Body of pancreas (tissue), 4 donors: ENCODE data around the gene KHDRBS2. TPM values are rescaled to one million over a fixed set of nuclear protein-coding genes. Genes with fewer than 3 reads are reported as not detected.

Experiments
- ATAC-seq: fragments of 150-250 bp; one replicate; pipeline ENCODE4 v1.9.1; 2016
- DNase-seq, 4 donors: peaks; one replicate each; pipeline ENCODE4 v3.0.0-alpha.2; 2019
- H3K27ac ChIP-seq, 4 donors: fragments of 200-600 bp; sonication (generic); 1 replicate in 3 of 4; 2 replicates in 1 of 4; pipeline versions ENCODE4 v1.5.1 to v1.6.1; 2016 to 2019; ENCODE audit warnings: mild to moderate bottlenecking in 1 of 4, mixed read lengths in 1 of 4, moderate library complexity in 1 of 4
- H3K27me3 ChIP-seq, 2 donors: fragments of 200-600 bp; sonication (generic); one replicate each; pipeline ENCODE4 v1.6.0; 2016; ENCODE audit warnings: mild to moderate bottlenecking in 1 of 2
- H3K36me3 ChIP-seq, 2 donors: fragments of 200-600 bp; sonication (generic); replicated peaks in 1 of 2; 2 replicates each; pipeline ENCODE4 v1.5.1; 2016; ENCODE audit warnings: low read depth in 2 of 2; ENCODE audit not compliant: insufficient read depth in 1 of 2
- H3K4me1 ChIP-seq: fragments of 200-600 bp; sonication (generic); one replicate; pipeline ENCODE4 v1.6.0; 2016
- H3K4me3 ChIP-seq, 2 donors: fragments of 200-600 bp; sonication (generic); 1 replicate in 1 of 2; 2 replicates in 1 of 2; pipeline ENCODE4 v1.5.1; 2016 to 2019
- H3K9me3 ChIP-seq, 3 donors: fragments of 200-600 bp; sonication (generic); 1 replicate in 2 of 3; 2 replicates in 1 of 3; pipeline ENCODE4 v1.5.1; 2016
- CTCF ChIP-seq, 7 experiments: fragments of 450-650 bp in 4 of 7; fragments of 200-600 bp in 3 of 7; sonication (generic) in 3 of 7; IDR thresholded peaks; one replicate each; pipeline ENCODE4 v1.5.1; 2016 to 2019; ENCODE audit warnings: antibody characterized with exemption in 7 of 7
- POLR2A ChIP-seq, 3 donors: fragments of 450-650 bp; IDR thresholded peaks; one replicate each; pipeline ENCODE4 v1.6.1; 2016; ENCODE audit warnings: antibody characterized with exemption in 3 of 3, mild to moderate bottlenecking in 2 of 3
- WGBS, 2 donors: methylation state at CpG; one replicate each; pipeline ENCODE4 v1.1.5; 2017; 5-methylcytosine and 5-hydroxymethylcytosine counted together
- intact Hi-C: fragments of 100-400 bp; cut with DNase I; formaldehyde crosslinking; loops from one replicate; pipeline ENCODE4 v1.15.1; 2023
- total RNA-seq, 2 donors: library from RNA; depleted of rRNA; stranded (reverse); fragments of >200 nt; gene quantifications; one replicate each; pipeline ENCODE4 v1.1.0, GENCODE V29; 2016

The KHDRBS2 gene
- total RNA-seq, 2 donors from 2014 or later: not detected

- ATAC-seq: no peak
- H3K4me1 ChIP-seq: no peaks in the 10 kb centered on the region
- H3K27me3 ChIP-seq: no peaks in the 10 kb centered on the region
- no peak for DNase-seq
- H3K4me3 ChIP-seq: no peak overlapping the region
- H3K9me3 ChIP-seq: no peaks in the 10 kb centered on the region
- H3K36me3 ChIP-seq: no peaks in the 10 kb centered on the region
- TF ChIP-seq CTCF (IDR thresholded peaks at IDR 0.05) (no peak), POLR2A (IDR thresholded peaks at IDR 0.05) (no peak)
- WGBS, 2 donors: 43 to 65% methylated on average over 3 of the region's 3 CpGs
- intact Hi-C loops: no loop called here
- no peak overlapping the region for H3K27ac ChIP-seq
Measured at GRCh38 chr6:62298745-62299392, 12.8 kb upstream of the KHDRBS2 start.

GRCh38 chr6:62296541-62296940 lies 10.5 kb upstream of the KHDRBS2 start:
- Histone ChIP-seq H3K4me3 (no peak overlapping the region), H3K27me3 (no peaks in the 10 kb centered on the region), H3K9me3 (no peaks in the 10 kb centered on the region), H3K36me3 (no peaks in the 10 kb centered on the region), H3K4me1 (no peaks in the 10 kb centered on the region), H3K27ac (no peak overlapping the region)
- ATAC-seq: no peak
- TF ChIP-seq CTCF (IDR thresholded peaks at IDR 0.05) (no peak), POLR2A (IDR thresholded peaks at IDR 0.05) (no peak)
- 47 to 68% methylated on average over 1 of the region's 1 CpG for WGBS, 2 donors
- DNase-seq: no peak
- intact Hi-C loops: no loop called here

- ATAC-seq: no peak
- Histone ChIP-seq H3K4me1 (peaks cover 14% of the 10 kb centered on the region), H3K9me3 (no peaks in the 10 kb centered on the region), H3K27ac (no peak overlapping the region), H3K36me3 (no peaks in the 10 kb centered on the region), H3K27me3 (peaks cover 0 to 5% of the 10 kb centered on the region in 2 donors), H3K4me3 (no peak overlapping the region)
- intact Hi-C loops: no loop called here
- no peak for DNase-seq
- TF ChIP-seq POLR2A (IDR thresholded peaks at IDR 0.05): no peak
- TF ChIP-seq CTCF (IDR thresholded peaks at IDR 0.05): no peak
- 39 to 54% methylated on average over 1 of the region's 1 CpG for WGBS, 2 donors
Measured at GRCh38 chr6:62288974-62289373, 2.9 kb upstream of the KHDRBS2 start.

GRCh38 chr6:62288562-62288961 lies 2.5 kb upstream of the KHDRBS2 start:
- intact Hi-C loops: no loop called here
- 56 to 68% methylated on average over 2 of the region's 2 CpGs for WGBS, 2 donors
- DNase-seq (no peak), ATAC-seq (no peak)
- H3K4me3 ChIP-seq: no peak overlapping the region
- H3K27ac ChIP-seq: no peak overlapping the region
- no peak for TF ChIP-seq CTCF (IDR thresholded peaks at IDR 0.05)
- TF ChIP-seq POLR2A (IDR thresholded peaks at IDR 0.05): no peak
- H3K9me3 ChIP-seq: no peaks in the 10 kb centered on the region
- H3K4me1 ChIP-seq: peaks cover 14% of the 10 kb centered on the region
- H3K27me3 ChIP-seq: peaks cover 0 to 5% of the 10 kb centered on the region in 2 donors
- no peaks in the 10 kb centered on the region for H3K36me3 ChIP-seq

GRCh38 chr6:62286470-62286843 lies 432 bp upstream of the KHDRBS2 start:
- no peak overlapping the region for H3K4me3 ChIP-seq
- ATAC-seq (peak; percentile 13), DNase-seq (peak in 1 of 4 donors; percentile 13)
- intact Hi-C loops: no loop called here
- no peaks in the 10 kb centered on the region for H3K36me3 ChIP-seq
- WGBS, 2 donors: 0 to 2% methylated on average over 13 of the region's 13 CpGs
- no peaks in the 10 kb centered on the region for H3K9me3 ChIP-seq
- H3K27ac ChIP-seq: no peak overlapping the region
- H3K4me1 ChIP-seq: peaks cover 14% of the 10 kb centered on the region
- TF ChIP-seq CTCF (IDR thresholded peaks at IDR 0.05) (no peak), POLR2A (IDR thresholded peaks at IDR 0.05) (no peak)
- peaks cover 0 to 5% of the 10 kb centered on the region in 2 donors for H3K27me3 ChIP-seq
